KMS-11 (cell line): ENCODE results near the gene SAP25.

ENCODE experiments used
- H2AFZ ChIP-seq: fragments of 200-600 bp; sonication (generic); 2 replicates; pipeline ENCODE4 v1.6.1; 2016; ENCODE audit warnings: antibody characterized with exemption, mixed run types, low read depth
- H3K27ac ChIP-seq: fragments of 200-600 bp; sonication (generic); 2 replicates; pipeline ENCODE4 v1.6.1; 2016; ENCODE audit warnings: mild to moderate bottlenecking, mixed run types
- H3K27me3 ChIP-seq: fragments of 200-600 bp; sonication (generic); 2 replicates; pipeline ENCODE4 v1.6.1; 2017; ENCODE audit warnings: mild to moderate bottlenecking, low read depth, mixed run types, moderate library complexity; ENCODE audit not compliant: insufficient read depth
- H3K36me3 ChIP-seq: fragments of 200-600 bp; sonication (generic); 2 replicates; pipeline ENCODE4 v1.6.1; 2017; ENCODE audit warnings: mild to moderate bottlenecking, mixed run types; ENCODE audit not compliant: insufficient read depth
- H3K4me1 ChIP-seq: fragments of 200-600 bp; sonication (generic); 2 replicates; pipeline ENCODE4 v1.6.1; 2016; ENCODE audit warnings: mild to moderate bottlenecking, low read depth, mixed run types; ENCODE audit not compliant: poor library complexity, severe bottlenecking
- H3K4me2 ChIP-seq: fragments of 200-600 bp; sonication (generic); 2 replicates; pipeline ENCODE4 v1.7.0; 2016; ENCODE audit warnings: mild to moderate bottlenecking, mixed run types
- H3K4me3 ChIP-seq: fragments of 200-600 bp; sonication (generic); IDR thresholded peaks from 2 replicates; pipeline ENCODE4 v1.6.1; 2017; ENCODE audit warnings: low read depth, low read length, mixed read lengths; ENCODE audit not compliant: insufficient read depth
- H3K79me2 ChIP-seq: fragments of 200-600 bp; sonication (generic); 2 replicates; pipeline ENCODE4 v1.6.1; 2016; ENCODE audit warnings: low read depth, mixed run types; ENCODE audit not compliant: insufficient read depth
- H3K9ac ChIP-seq: fragments of 200-600 bp; sonication (generic); 2 replicates; pipeline ENCODE4 v1.6.1; 2016; ENCODE audit warnings: mild to moderate bottlenecking, mixed run types
- H4K20me1 ChIP-seq: fragments of 200-600 bp; sonication (generic); 2 replicates; pipeline ENCODE4 v1.6.1; 2016; ENCODE audit warnings: mild to moderate bottlenecking, mixed run types; ENCODE audit not compliant: insufficient read depth
- CTCF ChIP-seq: fragments of 200-600 bp; sonication (generic); conservative IDR thresholded peaks from 2 replicates; pipeline ENCODE4 v1.6.1; 2017; ENCODE audit warnings: low read depth, mild to moderate bottlenecking, antibody characterized with exemption, low read length, moderate library complexity, mixed read lengths

Gene SAP25

GRCh38 chr7:100590077-100590737 lies 16.5 kb upstream of the SAP25 start:
- no peak overlapping the region for H3K4me2 ChIP-seq
- H3K4me1 ChIP-seq = peaks cover 2% of the 10 kb centered on the region
- no peak overlapping the region for H2AFZ ChIP-seq
- no peak for TF ChIP-seq CTCF
- no peaks in the 10 kb centered on the region for H3K36me3 ChIP-seq
- H4K20me1 ChIP-seq = no peaks in the 10 kb centered on the region
- peaks cover 2% of the 10 kb centered on the region; the same call in 1 of the 2 replicates for H3K79me2 ChIP-seq
- no peak overlapping the region for H3K9ac ChIP-seq
- peaks cover 69% of the 10 kb centered on the region for H3K27me3 ChIP-seq
- H3K27ac ChIP-seq = no peak overlapping the region
- H3K4me3 ChIP-seq = no peak overlapping the region

- no peaks in the 10 kb centered on the region for H3K36me3 ChIP-seq
- no peak overlapping the region for H3K4me3 ChIP-seq
- H3K79me2 ChIP-seq = peaks cover 4% of the 10 kb centered on the region; the same call in 1 of the 2 replicates
- H3K27ac ChIP-seq = no peak overlapping the region
- H3K4me1 ChIP-seq = peaks cover 9% of the 10 kb centered on the region
- no peak overlapping the region for H3K9ac ChIP-seq
- TF ChIP-seq CTCF = no peak
- H3K4me2 ChIP-seq = no peak overlapping the region
- H4K20me1 ChIP-seq = no peaks in the 10 kb centered on the region
- H2AFZ ChIP-seq = no peak overlapping the region
- H3K27me3 ChIP-seq = peaks cover 61% of the 10 kb centered on the region
These were observed 15.7 kb upstream of the SAP25 start for GRCh38 chr7:100589341-100589947.

- H3K4me3 ChIP-seq = no peak overlapping the region
- no peak overlapping the region for H3K9ac ChIP-seq
- H3K4me2 ChIP-seq = no peak overlapping the region
- no peak overlapping the region for H3K27ac ChIP-seq
- peaks cover 51% of the 10 kb centered on the region for H3K27me3 ChIP-seq
- H3K36me3 ChIP-seq = no peaks in the 10 kb centered on the region
- peaks cover 4% of the 10 kb centered on the region; the same call in 1 of the 2 replicates for H3K79me2 ChIP-seq
- TF ChIP-seq CTCF = 0 out of 2 replicates have a peak, but pooled peaks have one; percentile 51
- H2AFZ ChIP-seq = no peak overlapping the region
- H3K4me1 ChIP-seq = peaks cover 12% of the 10 kb centered on the region
- H4K20me1 ChIP-seq = no peaks in the 10 kb centered on the region
These were observed 14.7 kb upstream of the SAP25 start for GRCh38 chr7:100588438-100588837.

GRCh38 chr7:100586266-100587025 lies 12.7 kb upstream of the SAP25 start, which contains the start of gene FBXO24:
FBXO24 (plus strand) TSS chr7:100586328; CDS start chr7:100586626, 298 bp downstream.
- peak within 1 kb of the TSS; percentile 80 for H3K4me2 ChIP-seq
- TF ChIP-seq CTCF = no peak
- H3K27ac ChIP-seq = peak within 1 kb of the TSS; percentile 64
- H3K4me1 ChIP-seq = peaks cover 12% of the 10 kb centered on the region
- peak within 1 kb of the TSS; percentile 79 for H2AFZ ChIP-seq
- peaks cover 31% of the 10 kb centered on the region for H3K27me3 ChIP-seq
- H3K36me3 ChIP-seq = no peaks in the 10 kb centered on the region
- H3K4me3 ChIP-seq = no peak within 1 kb of the TSS
- no peaks in the 10 kb centered on the region for H4K20me1 ChIP-seq
- peaks cover 4% of the 10 kb centered on the region; the same call in 1 of the 2 replicates for H3K79me2 ChIP-seq
- peak within 1 kb of the TSS; percentile 72; the same call in 1 of the 2 replicates for H3K9ac ChIP-seq
